GM21423 (cell line): ENCODE measurements around the gene SLC12A1.
"Not testable (repeated sequence)": the region's sequence is repeated elsewhere in the genome, so short reads cannot be mapped to it uniquely, and the experiment has no call there.

ENCODE experiments used
- ATAC-seq: cut with Tn5 transposase; IDR thresholded peaks from one replicate; pipeline ENCODE4 v1.9.1; 2021; ENCODE audit warnings: mild to moderate bottlenecking, moderate library complexity; ENCODE audit not compliant: unreplicated experiment

Gene SLC12A1

GRCh38 chr15:48304398-48304797 is 98.3 kb downstream of the SLC12A1 start:
- ATAC-seq, result no peak

GRCh38 chr15:48306639-48307038 is 100.5 kb downstream of the SLC12A1 start:
- ATAC-seq, result no peak

- no peak for ATAC-seq
Observed at GRCh38 chr15:48307586-48307985, 101.5 kb downstream of the SLC12A1 start.

GRCh38 chr15:48309740-48310139 is 103.6 kb downstream of the SLC12A1 start:
- no peak for ATAC-seq

GRCh38 chr15:48313216-48313615 is 107.1 kb downstream of the SLC12A1 start:
- ATAC-seq, result no peak

GRCh38 chr15:48315041-48315440 is 108.9 kb downstream of the SLC12A1 start:
- ATAC-seq, result no peak

GRCh38 chr15:48317221-48317620 is 111.1 kb downstream of the SLC12A1 start:
- no peak for ATAC-seq

GRCh38 chr15:48318131-48318530 is 112.0 kb downstream of the SLC12A1 start:
- ATAC-seq, result no peak

- ATAC-seq, result no peak
Observed at GRCh38 chr15:48323294-48323693, 117.2 kb downstream of the SLC12A1 start.

GRCh38 chr15:48324949-48325348 is 118.8 kb downstream of the SLC12A1 start:
- ATAC-seq, result no peak

GRCh38 chr15:48325400-48325799 is 119.3 kb downstream of the SLC12A1 start:
- ATAC-seq, result no peak

GRCh38 chr15:48326180-48326579 is 120.1 kb downstream of the SLC12A1 start:
- not testable (repeated sequence) for ATAC-seq

GRCh38 chr15:48330105-48330785 is 124.1 kb downstream of the SLC12A1 start:
- no peak for ATAC-seq

GRCh38 chr15:48330855-48331795 is 125.0 kb downstream of the SLC12A1 start, which contains the start of gene DUT:
DUT (plus strand) TSS chr15:48331429; CDS start chr15:48331516, 87 bp downstream.
- peak; percentile 84 for ATAC-seq

GRCh38 chr15:48331796-48332641 is 125.9 kb downstream of the SLC12A1 start:
- ATAC-seq, result peak; percentile 41

- ATAC-seq, result no peak
Observed at GRCh38 chr15:48332642-48333034, 126.5 kb downstream of the SLC12A1 start.

- no peak for ATAC-seq
Observed at GRCh38 chr15:48333540-48333939, 127.4 kb downstream of the SLC12A1 start.

GRCh38 chr15:48334260-48334659 is 128.2 kb downstream of the SLC12A1 start:
- no peak for ATAC-seq

GRCh38 chr15:48336940-48337339 is 130.8 kb downstream of the SLC12A1 start:
- peak; percentile 32 for ATAC-seq

GRCh38 chr15:48337607-48338006 is 131.5 kb downstream of the SLC12A1 start:
- no peak for ATAC-seq

- no peak for ATAC-seq
Observed at GRCh38 chr15:48340111-48340510, 134.0 kb downstream of the SLC12A1 start.
